ENCODE data around the gene HBM.

- TF ChIP-seq, protein P1, sequence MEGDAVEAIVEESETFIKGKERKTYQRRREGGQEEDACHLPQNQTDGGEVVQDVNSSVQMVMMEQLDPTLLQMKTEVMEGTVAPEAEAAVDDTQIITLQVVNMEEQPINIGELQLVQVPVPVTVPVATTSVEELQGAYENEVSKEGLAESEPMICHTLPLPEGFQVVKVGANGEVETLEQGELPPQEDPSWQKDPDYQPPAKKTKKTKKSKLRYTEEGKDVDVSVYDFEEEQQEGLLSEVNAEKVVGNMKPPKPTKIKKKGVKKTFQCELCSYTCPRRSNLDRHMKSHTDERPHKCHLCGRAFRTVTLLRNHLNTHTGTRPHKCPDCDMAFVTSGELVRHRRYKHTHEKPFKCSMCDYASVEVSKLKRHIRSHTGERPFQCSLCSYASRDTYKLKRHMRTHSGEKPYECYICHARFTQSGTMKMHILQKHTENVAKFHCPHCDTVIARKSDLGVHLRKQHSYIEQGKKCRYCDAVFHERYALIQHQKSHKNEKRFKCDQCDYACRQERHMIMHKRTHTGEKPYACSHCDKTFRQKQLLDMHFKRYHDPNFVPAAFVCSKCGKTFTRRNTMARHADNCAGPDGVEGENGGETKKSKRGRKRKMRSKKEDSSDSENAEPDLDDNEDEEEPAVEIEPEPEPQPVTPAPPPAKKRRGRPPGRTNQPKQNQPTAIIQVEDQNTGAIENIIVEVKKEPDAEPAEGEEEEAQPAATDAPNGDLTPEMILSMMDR (IDR thresholded peaks at IDR 0.05 in 2 of 3, conservative IDR thresholded peaks at IDR 0.05 in 1 of 3; ENCODE audit: control insufficient read depth in 2 of 3, extremely low read depth in 1 of 3, insufficient read depth in 1 of 3, low read depth in 3 of 3, low read length in 3 of 3), result no peak
- TF ChIP-seq IRF5 (IDR thresholded peaks at IDR 0.05; ENCODE audit: borderline replicate concordance) (no peak), CHD4 (IDR thresholded peaks at IDR 0.05) (no peak), DPF2 (IDR thresholded peaks at IDR 0.05) (no peak), EP300 (IDR thresholded peaks at IDR 0.05; ENCODE audit: borderline replicate concordance in 1 of 2, control insufficient read depth in 1 of 2, low read depth in 2 of 2, low read length in 2 of 2) (no peak), ESRRA (IDR thresholded peaks at IDR 0.05; ENCODE audit: low read length) (no peak), POLR2A (IDR thresholded peaks at IDR 0.05; ENCODE audit: low read depth, low read length) (no peak)
These were observed 2.6 kb downstream of the HBM start for GRCh38 chr16:168424-168823.

All from GM12878 (cell line).